Stomach smooth muscle (tissue), 2 donors: Measurements from ENCODE around the gene BOD1L1.

Experiments used
- H3K27ac ChIP-seq: one replicate; pipeline ENCODE4 v1.7.0; 2013; ENCODE audit warnings: mild to moderate bottlenecking, low read length, inconsistent platforms
- H3K27me3 ChIP-seq, 2 donors: one replicate each; pipeline ENCODE4 v1.7.0; 2013; ENCODE audit warnings: low read length in 2 of 2; ENCODE audit not compliant: insufficient read depth in 2 of 2, control insufficient read depth in 1 of 2
- H3K36me3 ChIP-seq, 2 donors: one replicate each; pipeline ENCODE4 v1.7.0; 2013; ENCODE audit warnings: low read length in 2 of 2; ENCODE audit not compliant: control insufficient read depth in 2 of 2, insufficient read depth in 2 of 2
- H3K4me1 ChIP-seq: one replicate; pipeline ENCODE4 v1.7.0; 2013; ENCODE audit warnings: low read length; ENCODE audit not compliant: control insufficient read depth, insufficient read depth
- H3K4me3 ChIP-seq, 2 donors: one replicate each; pipeline ENCODE4 v1.7.0; 2013; ENCODE audit warnings: low read length in 2 of 2
- H3K9ac ChIP-seq, 2 donors: one replicate each; pipeline ENCODE4 v1.7.0; 2013; ENCODE audit warnings: low read length in 2 of 2, mild to moderate bottlenecking in 1 of 2
- H3K9me3 ChIP-seq, 2 donors: one replicate each; pipeline ENCODE4 v1.7.0; 2013; ENCODE audit warnings: low read length in 2 of 2; ENCODE audit not compliant: control insufficient read depth in 2 of 2
- donor health status: healthy.
- donor health status: Pancreatic carcinoma.

Gene BOD1L1

GRCh38 chr4:13531625-13531998, 95.9 kb downstream of the BOD1L1 start:
- Histone ChIP-seq H3K9me3 (no peaks in the 10 kb centered on the region), H3K27ac (no peak overlapping the region), H3K4me3 (peak overlapping the region in 1 of 2 donors; percentile 38), H3K27me3 (peaks cover 0 to 30% of the 10 kb centered on the region in 2 donors), H3K9ac (peak overlapping the region in 1 of 2 donors; percentile 29), H3K4me1 (peaks cover 15% of the 10 kb centered on the region), H3K36me3 (no peaks in the 10 kb centered on the region)

GRCh38 chr4:13530823-13531624, 96.5 kb downstream of the BOD1L1 start:
- H3K36me3 ChIP-seq, result no peaks in the 10 kb centered on the region
- H3K9ac ChIP-seq, result peak overlapping the region in 1 of 2 donors; percentile 29
- peaks cover 0 to 30% of the 10 kb centered on the region in 2 donors for H3K27me3 ChIP-seq
- H3K9me3 ChIP-seq, result no peaks in the 10 kb centered on the region
- peak overlapping the region in 1 of 2 donors; percentile 38 for H3K4me3 ChIP-seq
- H3K4me1 ChIP-seq, result peaks cover 12% of the 10 kb centered on the region
- H3K27ac ChIP-seq, result no peak overlapping the region

- H3K9me3 ChIP-seq, result peaks cover 3 to 6% of the 10 kb centered on the region in 2 donors
- peaks cover 10% of the 10 kb centered on the region for H3K4me1 ChIP-seq
- H3K36me3 ChIP-seq, result peaks cover 0 to 6% of the 10 kb centered on the region in 2 donors
- H3K4me3 ChIP-seq, result peak overlapping the region in 1 of 2 donors; percentile 20
- H3K9ac ChIP-seq, result no peak overlapping the region
- H3K27ac ChIP-seq, result no peak overlapping the region
- H3K27me3 ChIP-seq, result peaks cover 0 to 43% of the 10 kb centered on the region in 2 donors
These were observed 98.2 kb downstream of the BOD1L1 start for GRCh38 chr4:13529128-13529919.

- Histone ChIP-seq H3K27me3 (peaks cover 0 to 46% of the 10 kb centered on the region in 2 donors), H3K36me3 (peaks cover 0 to 7% of the 10 kb centered on the region in 2 donors), H3K4me1 (peaks cover 10% of the 10 kb centered on the region), H3K9me3 (peaks cover 4 to 8% of the 10 kb centered on the region in 2 donors), H3K27ac (no peak overlapping the region), H3K4me3 (no peak overlapping the region), H3K9ac (no peak overlapping the region)
These were observed 98.8 kb downstream of the BOD1L1 start for GRCh38 chr4:13528821-13529127.

GRCh38 chr4:13527981-13528820, 99.3 kb downstream of the BOD1L1 start:
- H3K9me3 ChIP-seq, result peaks cover 4 to 8% of the 10 kb centered on the region in 2 donors
- peaks cover 0 to 7% of the 10 kb centered on the region in 2 donors for H3K36me3 ChIP-seq
- H3K9ac ChIP-seq, result no peak overlapping the region
- H3K4me1 ChIP-seq, result peaks cover 10% of the 10 kb centered on the region
- peaks cover 0 to 48% of the 10 kb centered on the region in 2 donors for H3K27me3 ChIP-seq
- peak overlapping the region; percentile 40 to 41 for H3K4me3 ChIP-seq
- no peak overlapping the region for H3K27ac ChIP-seq

- H3K27me3 ChIP-seq, result peaks cover 0 to 52% of the 10 kb centered on the region in 2 donors
- H3K9me3 ChIP-seq, result peaks cover 4 to 8% of the 10 kb centered on the region in 2 donors
- H3K36me3 ChIP-seq, result peaks cover 0 to 7% of the 10 kb centered on the region in 2 donors
- peak overlapping the region in 1 of 2 donors; percentile 16 for H3K9ac ChIP-seq
- peak overlapping the region; percentile 22 to 41 for H3K4me3 ChIP-seq
- no peak overlapping the region for H3K27ac ChIP-seq
- H3K4me1 ChIP-seq, result peaks cover 10% of the 10 kb centered on the region
These were observed 100.1 kb downstream of the BOD1L1 start for GRCh38 chr4:13527192-13527980.

- H3K4me1 ChIP-seq, result peaks cover 10% of the 10 kb centered on the region
- peaks cover 0 to 57% of the 10 kb centered on the region in 2 donors for H3K27me3 ChIP-seq
- H3K27ac ChIP-seq, result no peak overlapping the region
- peaks cover 0 to 7% of the 10 kb centered on the region in 2 donors for H3K36me3 ChIP-seq
- no peak overlapping the region for H3K4me3 ChIP-seq
- peaks cover 4 to 8% of the 10 kb centered on the region in 2 donors for H3K9me3 ChIP-seq
- no peak overlapping the region for H3K9ac ChIP-seq
These were observed 100.9 kb downstream of the BOD1L1 start for GRCh38 chr4:13526658-13527057.

GRCh38 chr4:13525606-13526281, 101.8 kb downstream of the BOD1L1 start:
- peaks cover 10% of the 10 kb centered on the region for H3K4me1 ChIP-seq
- H3K27me3 ChIP-seq, result peaks cover 0 to 51% of the 10 kb centered on the region in 2 donors
- no peak overlapping the region for H3K27ac ChIP-seq
- peaks cover 0 to 7% of the 10 kb centered on the region in 2 donors for H3K36me3 ChIP-seq
- H3K9me3 ChIP-seq, result peaks cover 4 to 8% of the 10 kb centered on the region in 2 donors
- no peak overlapping the region for H3K9ac ChIP-seq
- no peak overlapping the region for H3K4me3 ChIP-seq

GRCh38 chr4:13524504-13525243, 102.9 kb downstream of the BOD1L1 start:
- H3K27ac ChIP-seq, result no peak overlapping the region
- peaks cover 0 to 7% of the 10 kb centered on the region in 2 donors for H3K36me3 ChIP-seq
- H3K4me3 ChIP-seq, result no peak overlapping the region
- peaks cover 4 to 8% of the 10 kb centered on the region in 2 donors for H3K9me3 ChIP-seq
- H3K9ac ChIP-seq, result no peak overlapping the region
- peaks cover 10% of the 10 kb centered on the region for H3K4me1 ChIP-seq
- H3K27me3 ChIP-seq, result peaks cover 0 to 46% of the 10 kb centered on the region in 2 donors
